ENCODE data around the gene NNAT. TPM values are rescaled to one million over a fixed set of nuclear protein-coding genes. Genes with fewer than 3 reads are reported as not detected.
"Not testable (repeated sequence)": the region's sequence is repeated elsewhere in the genome, so short reads cannot be mapped to it uniquely, and the experiment has no call there.

Gene NNAT, protein sequence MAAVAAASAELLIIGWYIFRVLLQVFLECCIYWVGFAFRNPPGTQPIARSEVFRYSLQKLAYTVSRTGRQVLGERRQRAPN
- total RNA-seq, result not detected
- not detected for polyA plus RNA-seq

- Histone ChIP-seq H3K9me3 (ENCODE audit: control insufficient read depth in 1 of 2, low read length in 2 of 2) (no peaks in the 10 kb centered on the region), H3K27me3 (ENCODE audit: insufficient read depth, low read length) (no peaks in the 10 kb centered on the region), H3K4me3 (ENCODE audit: low read length in 2 of 2) (no peak within 1 kb of the TSS), H3K36me3 (ENCODE audit: insufficient read depth, low read length) (peaks cover 1% of the 10 kb centered on the region), H3K27ac (ENCODE audit: low read depth, low read length) (no peak within 1 kb of the TSS), H3K4me1 (ENCODE audit: insufficient read depth, low read length) (peaks cover 28% of the 10 kb centered on the region)
- ChIA-PET POLR2A (ENCODE audit: partially characterized antibody) (no interaction called here), CTCF (ENCODE audit: partially characterized antibody) (interaction anchor here (1.0 kb wide), 1 partner anchor 14 kb away, joined by 3 read pairs; no protein-coding TSS in a partner anchor)
- intact Hi-C loops (cut with micrococcal nuclease), result no loop called here
- peaks cover 24 to 33% of the 10 kb centered on the region in 2 donors for H3K36me3 Mint-ChIP-seq
- H3K27me3 Mint-ChIP-seq, result no peaks in the 10 kb centered on the region
- H3K4me3 Mint-ChIP-seq, result peak within 1 kb of the TSS; percentile 24 to 72 (median 65)
- DNase-seq, result no peak
- H3K4me1 Mint-ChIP-seq, result peaks cover 41 to 82% (median 56%) of the 10 kb centered on the region in 4 donors
- peak within 1 kb of the TSS in 3 of 7 donors; percentile 9 to 55 (median 43) for H3K27ac Mint-ChIP-seq
- no peaks in the 10 kb centered on the region for H3K9me3 Mint-ChIP-seq
Measured at GRCh38 chr20:37521061-37521771, at the start of gene NNAT. TSS of gene NNAT (plus strand) at chr20:37521250. CDS start at chr20:37521332, 82 bp downstream.

- Histone ChIP-seq H3K27me3 (ENCODE audit: insufficient read depth, low read length) (no peaks in the 10 kb centered on the region), H3K27ac (ENCODE audit: low read depth, low read length) (no peak overlapping the region), H3K4me3 (ENCODE audit: low read length in 2 of 2) (no peak overlapping the region), H3K36me3 (ENCODE audit: insufficient read depth, low read length) (no peaks in the 10 kb centered on the region), H3K4me1 (ENCODE audit: insufficient read depth, low read length) (no peaks in the 10 kb centered on the region), H3K9me3 (ENCODE audit: control insufficient read depth in 1 of 2, low read length in 2 of 2) (no peaks in the 10 kb centered on the region)
- intact Hi-C loops (cut with micrococcal nuclease), result no loop called here
- Mint-ChIP-seq H3K36me3 (no peaks in the 10 kb centered on the region), H3K27me3 (peaks cover 5 to 12% of the 10 kb centered on the region in 2 donors), H3K9me3 (peaks cover 0 to 9% (median 0%) of the 10 kb centered on the region in 8 donors), H3K4me1 (no peaks in the 10 kb centered on the region), H3K4me3 (no peak overlapping the region), H3K27ac (no peak overlapping the region)
- POLR2A ChIA-PET (ENCODE audit: partially characterized antibody), result no interaction called here
- DNase-seq, result no peak
- CTCF ChIA-PET (ENCODE audit: partially characterized antibody), result no interaction called here
Measured at GRCh38 chr20:37471741-37472235, 49.3 kb upstream of the NNAT start.

DNA sequence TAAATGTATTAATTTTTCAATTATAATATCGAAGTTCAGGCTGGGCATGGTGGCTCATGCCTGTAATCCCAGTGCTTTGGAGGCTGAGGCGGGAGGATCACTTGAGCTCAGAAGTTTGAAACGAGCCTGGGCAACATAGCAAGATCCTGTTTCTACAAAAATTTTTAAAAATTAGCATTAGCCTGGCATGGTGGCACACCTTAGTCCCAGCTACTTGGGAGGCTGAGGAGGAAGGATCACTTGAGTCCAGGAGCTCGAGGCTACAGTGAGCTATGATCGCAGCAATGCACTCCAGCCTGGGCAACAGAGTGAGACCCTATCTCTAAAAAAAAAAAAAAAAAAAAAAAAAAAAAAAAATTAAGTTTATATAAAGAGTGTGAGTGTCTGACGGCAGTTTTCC lies 48.6 kb upstream of the NNAT start:
- H3K27ac Mint-ChIP-seq; H3K4me1 Mint-ChIP-seq; intact Hi-C loops (cut with micrococcal nuclease); H3K9me3 Mint-ChIP-seq; H3K4me1 ChIP-seq (ENCODE audit: insufficient read depth, low read length); H3K9me3 ChIP-seq (ENCODE audit: control insufficient read depth in 1 of 2, low read length in 2 of 2); H3K27ac ChIP-seq (ENCODE audit: low read depth, low read length); DNase-seq; CTCF ChIA-PET (ENCODE audit: partially characterized antibody); H3K27me3 ChIP-seq (ENCODE audit: insufficient read depth, low read length); H3K4me3 Mint-ChIP-seq; H3K4me3 ChIP-seq (ENCODE audit: low read length in 2 of 2); POLR2A ChIA-PET (ENCODE audit: partially characterized antibody); H3K36me3 ChIP-seq (ENCODE audit: insufficient read depth, low read length); H3K36me3 Mint-ChIP-seq: not testable (repeated sequence)
- H3K27me3 Mint-ChIP-seq, result peaks cover 5 to 10% of the 10 kb centered on the region in 2 donors

DNA sequence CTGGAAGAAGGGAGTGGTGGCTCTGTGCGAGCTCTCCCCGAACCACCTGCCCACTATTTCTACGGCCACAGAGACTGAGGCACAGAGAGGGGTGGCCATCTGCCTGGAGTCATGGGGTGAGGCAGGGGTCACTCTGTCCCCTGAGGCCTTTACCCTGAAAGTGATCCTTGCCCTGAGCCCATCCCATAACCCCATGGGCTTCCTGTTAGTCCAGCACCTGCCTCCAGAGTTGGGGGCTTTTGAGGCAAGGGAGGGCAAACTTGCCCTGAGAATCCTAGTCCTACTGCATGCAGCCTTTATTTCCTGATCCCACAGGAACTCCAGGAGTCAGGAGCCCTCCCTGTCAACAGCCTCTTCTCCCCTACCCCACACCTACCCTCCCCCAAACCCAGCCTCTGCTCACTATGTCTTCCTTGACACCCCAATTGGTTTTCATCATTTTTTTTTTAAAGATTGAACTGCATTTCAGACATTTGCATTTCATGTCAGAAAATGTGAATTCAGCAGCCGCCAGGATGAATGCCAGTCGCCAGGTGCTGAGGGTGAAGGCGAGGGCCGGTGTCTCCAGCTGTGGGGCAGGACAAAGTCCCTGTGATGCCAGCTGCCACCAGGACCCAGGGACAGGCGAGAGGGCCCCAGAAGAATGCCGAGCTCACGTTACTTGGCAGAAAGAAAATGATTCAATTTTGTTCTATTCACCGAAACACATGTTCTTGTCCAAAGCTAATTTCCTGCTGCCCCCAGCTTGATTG lies 47.6 kb upstream of the NNAT start:
- no peak overlapping the region for H3K27ac ChIP-seq (ENCODE audit: low read depth, low read length)
- H3K9me3 Mint-ChIP-seq, result peaks cover 0 to 9% (median 0%) of the 10 kb centered on the region in 8 donors

DNA sequence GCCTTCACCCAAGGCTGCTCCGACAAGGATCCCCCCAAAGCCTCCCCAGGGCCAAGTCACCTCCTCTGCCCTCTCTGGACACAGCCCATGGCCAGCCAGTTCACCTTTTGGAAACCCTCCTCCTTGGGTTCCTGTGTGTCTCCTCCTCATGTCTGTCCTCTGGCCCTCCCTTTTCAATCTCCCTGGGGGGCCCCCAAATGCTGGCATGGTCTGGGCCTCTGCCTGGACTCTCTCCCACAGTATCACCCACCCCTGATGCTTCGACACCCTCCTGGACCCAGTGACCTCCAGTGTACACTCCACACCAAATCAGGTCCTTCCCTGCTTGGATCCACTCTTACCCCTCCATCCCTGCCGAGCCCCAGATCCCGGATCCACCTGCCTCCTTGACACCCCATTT lies 46.7 kb upstream of the NNAT start:
- CTCF ChIA-PET (ENCODE audit: partially characterized antibody), result no interaction called here
- POLR2A ChIA-PET (ENCODE audit: partially characterized antibody), result no interaction called here
- Histone ChIP-seq H3K36me3 (ENCODE audit: insufficient read depth, low read length) (no peaks in the 10 kb centered on the region), H3K27ac (ENCODE audit: low read depth, low read length) (no peak overlapping the region), H3K4me3 (ENCODE audit: low read length in 2 of 2) (no peak overlapping the region), H3K4me1 (ENCODE audit: insufficient read depth, low read length) (no peaks in the 10 kb centered on the region), H3K27me3 (ENCODE audit: insufficient read depth, low read length) (no peaks in the 10 kb centered on the region), H3K9me3 (ENCODE audit: control insufficient read depth in 1 of 2, low read length in 2 of 2) (no peaks in the 10 kb centered on the region)
- no peaks in the 10 kb centered on the region for H3K4me1 Mint-ChIP-seq
- DNase-seq, result no peak
- no peak overlapping the region for H3K27ac Mint-ChIP-seq
- H3K4me3 Mint-ChIP-seq, result no peak overlapping the region
- no peaks in the 10 kb centered on the region for H3K36me3 Mint-ChIP-seq
- intact Hi-C loops (cut with micrococcal nuclease), result no loop called here
- H3K9me3 Mint-ChIP-seq, result peaks cover 0 to 9% (median 0%) of the 10 kb centered on the region in 8 donors
- H3K27me3 Mint-ChIP-seq, result peaks cover 3 to 5% of the 10 kb centered on the region in 2 donors

More for the DNA sequence above, 47.6 kb upstream of the NNAT start:
- no peak for DNase-seq
- Histone ChIP-seq H3K36me3 (ENCODE audit: insufficient read depth, low read length) (no peaks in the 10 kb centered on the region), H3K4me3 (ENCODE audit: low read length in 2 of 2) (no peak overlapping the region), H3K4me1 (ENCODE audit: insufficient read depth, low read length) (no peaks in the 10 kb centered on the region), H3K27me3 (ENCODE audit: insufficient read depth, low read length) (no peaks in the 10 kb centered on the region), H3K9me3 (ENCODE audit: control insufficient read depth in 1 of 2, low read length in 2 of 2) (no peaks in the 10 kb centered on the region)
- CTCF ChIA-PET (ENCODE audit: partially characterized antibody), result no interaction called here
- Mint-ChIP-seq H3K4me3 (no peak overlapping the region), H3K36me3 (no peaks in the 10 kb centered on the region), H3K27me3 (peaks cover 5 to 10% of the 10 kb centered on the region in 2 donors), H3K27ac (no peak overlapping the region), H3K4me1 (no peaks in the 10 kb centered on the region)
- intact Hi-C loops (cut with micrococcal nuclease), result no loop called here
- POLR2A ChIA-PET (ENCODE audit: partially characterized antibody), result no interaction called here

GRCh38 chr20:37475252-37475651 lies 45.8 kb upstream of the NNAT start:
- peaks cover 0 to 7% (median 0%) of the 10 kb centered on the region in 8 donors for H3K9me3 Mint-ChIP-seq
- no peak for DNase-seq
- Histone ChIP-seq H3K27ac (ENCODE audit: low read depth, low read length) (no peak overlapping the region), H3K9me3 (ENCODE audit: control insufficient read depth in 1 of 2, low read length in 2 of 2) (no peaks in the 10 kb centered on the region), H3K4me3 (ENCODE audit: low read length in 2 of 2) (no peak overlapping the region), H3K36me3 (ENCODE audit: insufficient read depth, low read length) (no peaks in the 10 kb centered on the region), H3K27me3 (ENCODE audit: insufficient read depth, low read length) (no peaks in the 10 kb centered on the region), H3K4me1 (ENCODE audit: insufficient read depth, low read length) (no peaks in the 10 kb centered on the region)
- H3K27ac Mint-ChIP-seq, result no peak overlapping the region
- H3K4me1 Mint-ChIP-seq, result no peaks in the 10 kb centered on the region
- intact Hi-C loops (cut with micrococcal nuclease), result no loop called here
- H3K4me3 Mint-ChIP-seq, result no peak overlapping the region
- ChIA-PET POLR2A (ENCODE audit: partially characterized antibody) (no interaction called here), CTCF (ENCODE audit: partially characterized antibody) (no interaction called here)
- H3K27me3 Mint-ChIP-seq, result peaks cover 5% of the 10 kb centered on the region in 2 donors
- H3K36me3 Mint-ChIP-seq, result no peaks in the 10 kb centered on the region

DNA sequence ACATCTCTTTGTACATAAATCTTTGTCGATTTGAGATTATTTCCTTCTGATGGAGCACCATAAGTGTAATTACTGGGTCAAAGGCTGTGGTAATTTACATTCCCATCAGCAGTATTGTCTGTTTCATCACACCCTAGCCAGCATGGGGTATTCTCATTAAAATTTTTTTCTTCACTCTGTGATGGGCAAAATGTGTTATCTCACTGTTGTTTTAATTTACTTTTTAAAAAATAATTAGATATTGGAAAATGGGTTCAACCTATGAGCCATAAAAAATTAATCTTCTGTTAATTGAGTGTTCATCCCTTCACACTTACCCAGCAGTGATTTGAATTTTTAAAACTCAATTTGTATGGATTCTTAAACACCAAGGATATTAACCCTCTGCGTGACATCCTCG lies 44.0 kb upstream of the NNAT start:
- Histone ChIP-seq H3K4me1 (ENCODE audit: insufficient read depth, low read length) (no peaks in the 10 kb centered on the region), H3K9me3 (ENCODE audit: control insufficient read depth in 1 of 2, low read length in 2 of 2) (no peaks in the 10 kb centered on the region), H3K36me3 (ENCODE audit: insufficient read depth, low read length) (no peaks in the 10 kb centered on the region), H3K27ac (ENCODE audit: low read depth, low read length) (no peak overlapping the region), H3K4me3 (ENCODE audit: low read length in 2 of 2) (no peak overlapping the region), H3K27me3 (ENCODE audit: insufficient read depth, low read length) (no peaks in the 10 kb centered on the region)
- no peak for DNase-seq
- Mint-ChIP-seq H3K9me3 (peaks cover 0 to 7% (median 0%) of the 10 kb centered on the region in 8 donors), H3K36me3 (no peaks in the 10 kb centered on the region), H3K27ac (no peak overlapping the region), H3K27me3 (peaks cover 8 to 11% of the 10 kb centered on the region in 2 donors), H3K4me1 (no peaks in the 10 kb centered on the region), H3K4me3 (no peak overlapping the region)
- ChIA-PET CTCF (ENCODE audit: partially characterized antibody) (no interaction called here), POLR2A (ENCODE audit: partially characterized antibody) (no interaction called here)
- intact Hi-C loops (cut with micrococcal nuclease), result no loop called here
